HG03432 (cell line): ENCODE data around the gene ARID1B.
A peak's percentile ranks its signal among the peaks of the same experiment; 100 is the strongest.

Experiments
- ATAC-seq: cut with Tn5 transposase; IDR thresholded peaks from one replicate; pipeline ENCODE4 v1.9.1; 2021; ENCODE audit warnings: mild to moderate bottlenecking, moderate library complexity; ENCODE audit not compliant: unreplicated experiment

ARID1B gene

GRCh38 chr6:156954191-156954590 lies 177.0 kb downstream of the ARID1B start:
- ATAC-seq: no peak

- no peak for ATAC-seq
These were observed 177.6 kb downstream of the ARID1B start for GRCh38 chr6:156954816-156955215.

GRCh38 chr6:156955494-156956183 lies 178.5 kb downstream of the ARID1B start:
- no peak for ATAC-seq

- no peak for ATAC-seq
These were observed 179.1 kb downstream of the ARID1B start for GRCh38 chr6:156956286-156956685.

GRCh38 chr6:156957931-156958547 lies 180.9 kb downstream of the ARID1B start:
- peak; percentile 65 for ATAC-seq

- no peak for ATAC-seq
These were observed 183.3 kb downstream of the ARID1B start for GRCh38 chr6:156960525-156960924.

- ATAC-seq: no peak
These were observed 184.2 kb downstream of the ARID1B start for GRCh38 chr6:156961282-156961892.

- ATAC-seq: no peak
These were observed 186.8 kb downstream of the ARID1B start for GRCh38 chr6:156963712-156964700.

- no peak for ATAC-seq
These were observed 190.7 kb downstream of the ARID1B start for GRCh38 chr6:156967852-156968251.

GRCh38 chr6:156969233-156969632 lies 192.1 kb downstream of the ARID1B start:
- ATAC-seq: no peak

- ATAC-seq: no peak
These were observed 193.5 kb downstream of the ARID1B start for GRCh38 chr6:156970595-156971112.

GRCh38 chr6:156971153-156971885 lies 194.1 kb downstream of the ARID1B start:
- ATAC-seq: no peak

- ATAC-seq: no peak
These were observed 195.0 kb downstream of the ARID1B start for GRCh38 chr6:156972145-156972544.

- no peak for ATAC-seq
These were observed 197.7 kb downstream of the ARID1B start for GRCh38 chr6:156974830-156975261.

GRCh38 chr6:156975414-156975813 lies 198.2 kb downstream of the ARID1B start:
- ATAC-seq: no peak

- ATAC-seq: no peak
These were observed 199.3 kb downstream of the ARID1B start for GRCh38 chr6:156976216-156977127.

GRCh38 chr6:156977527-156978291 lies 200.5 kb downstream of the ARID1B start:
- no peak for ATAC-seq

- ATAC-seq: peak; percentile 42
These were observed 201.8 kb downstream of the ARID1B start for GRCh38 chr6:156978948-156979347.
